GM23338 (cell line): ENCODE results near the gene TOP1. TPM values are rescaled to one million over a fixed set of nuclear protein-coding genes. Genes with fewer than 3 reads are reported as not detected.

Source experiments
- ATAC-seq: fragments of 200-7000 bp; cut with Tn5 transposase; 3 replicates; pipeline ENCODE4 v1.9.1; 2020
- DNase-seq: peaks from one replicate; pipeline ENCODE4 v3.0.0-alpha.2; 2015; ENCODE audit warnings: low spot score
- H2AFZ ChIP-seq: fragments of 200-600 bp; sonication (generic); 2 replicates; pipeline ENCODE4 v1.8.0; 2016; ENCODE audit warnings: antibody characterized with exemption, mild to moderate bottlenecking, moderate library complexity
- H3F3A ChIP-seq: fragments of 200-600 bp; sonication (generic); replicated peaks from 2 replicates; pipeline ENCODE4 v1.8.0; 2017; ENCODE audit warnings: antibody characterized with exemption, mixed run types, low read depth
- H3K27ac ChIP-seq: fragments of 200-600 bp; sonication (generic); 2 replicates; pipeline ENCODE4 v1.6.1; 2016; ENCODE audit warnings: low read depth
- H3K27me3 ChIP-seq: fragments of 200-600 bp; sonication (generic); 2 replicates; pipeline ENCODE4 v1.8.0; 2016; ENCODE audit warnings: mild to moderate bottlenecking, mixed run types, moderate library complexity; ENCODE audit not compliant: insufficient read depth
- H3K36me3 ChIP-seq: fragments of 200-600 bp; sonication (generic); 2 replicates; pipeline ENCODE4 v1.8.0; 2016; ENCODE audit warnings: mild to moderate bottlenecking; ENCODE audit not compliant: insufficient read depth
- H3K4me1 ChIP-seq: fragments of 200-600 bp; sonication (generic); 2 replicates; pipeline ENCODE4 v1.8.0; 2016; ENCODE audit warnings: mild to moderate bottlenecking, moderate library complexity; ENCODE audit not compliant: insufficient read depth
- H3K4me2 ChIP-seq: fragments of 200-600 bp; sonication (generic); 2 replicates; pipeline ENCODE4 v1.7.1; 2017; ENCODE audit warnings: mixed run types
- H3K4me3 ChIP-seq: fragments of 200-600 bp; sonication (generic); 2 replicates; pipeline ENCODE4 v1.6.1; 2016; ENCODE audit warnings: mixed run types
- H3K79me2 ChIP-seq: fragments of 200-600 bp; sonication (generic); replicated peaks from 2 replicates; pipeline ENCODE4 v1.8.0; 2017; ENCODE audit warnings: mild to moderate bottlenecking; ENCODE audit not compliant: insufficient read depth
- H3K9me2 ChIP-seq: fragments of 200-600 bp; sonication (generic); 2 replicates; pipeline ENCODE4 v1.8.0; 2017; ENCODE audit not compliant: insufficient read depth
- H4K20me1 ChIP-seq: fragments of 200-600 bp; sonication (generic); replicated peaks from 2 replicates; pipeline ENCODE4 v1.8.0; 2017; ENCODE audit warnings: mild to moderate bottlenecking; ENCODE audit not compliant: insufficient read depth
- H3K27ac Mint-ChIP-seq: 2 replicates; pipeline ENCODE4 v1.8.0; 2020; ENCODE audit warnings: inconsistent platforms, mild to moderate bottlenecking, moderate library complexity, mixed read lengths
- H3K27me3 Mint-ChIP-seq: 3 replicates; pipeline ENCODE4 v1.8.0; 2022; ENCODE audit warnings: low read depth, mild to moderate bottlenecking, moderate library complexity, mixed read lengths, inconsistent platforms; ENCODE audit not compliant: insufficient read depth, poor library complexity
- H3K36me3 Mint-ChIP-seq: 3 replicates; pipeline ENCODE4 v1.8.0; 2021; ENCODE audit warnings: low read depth, mild to moderate bottlenecking, inconsistent platforms, moderate library complexity, mixed read lengths
- H3K4me1 Mint-ChIP-seq: 3 replicates; pipeline ENCODE4 v1.8.0; 2020; ENCODE audit warnings: mild to moderate bottlenecking, inconsistent platforms, mixed read lengths
- H3K4me3 Mint-ChIP-seq: 3 replicates; pipeline ENCODE4 v1.8.0; 2021; ENCODE audit warnings: moderate library complexity, mild to moderate bottlenecking, inconsistent platforms, mixed read lengths
- H3K9me3 Mint-ChIP-seq: 3 replicates; pipeline ENCODE4 v1.8.0; 2020; ENCODE audit warnings: moderate library complexity, mild to moderate bottlenecking, inconsistent platforms, mixed read lengths
- CREB1 ChIP-seq: fragments of 250-450 bp; sonication (Bioruptor Pico); IDR thresholded peaks from 2 replicates; pipeline ENCODE4 v1.5.0; 2020; ENCODE audit warnings: low read depth, mild to moderate bottlenecking, moderate library complexity
- EZH2phosphoT487 ChIP-seq: fragments of 200-600 bp; sonication (generic); IDR thresholded peaks from one replicate; pipeline ENCODE4 v1.8.1; 2018; ENCODE audit warnings: antibody characterized with exemption; ENCODE audit not compliant: unreplicated experiment
- NANOG ChIP-seq: IDR thresholded peaks from 2 replicates; pipeline ENCODE4 v1.6.1; 2016; ENCODE audit warnings: antibody characterized with exemption, borderline replicate concordance
- POLR2AphosphoS5 ChIP-seq: IDR thresholded peaks from 2 replicates; pipeline ENCODE4 v1.6.1; 2016; ENCODE audit warnings: antibody characterized with exemption, low read depth
- REST ChIP-seq: IDR thresholded peaks from one replicate; pipeline ENCODE4 v1.6.1; 2018; ENCODE audit warnings: antibody characterized with exemption; ENCODE audit not compliant: unreplicated experiment
- STAT1 ChIP-seq: IDR thresholded peaks from one replicate; pipeline ENCODE4 v1.6.1; 2016; ENCODE audit warnings: antibody characterized with exemption; ENCODE audit not compliant: unreplicated experiment
- ZNF114 ChIP-seq: fragments of 250-450 bp; sonication (Bioruptor Pico); IDR thresholded peaks from 2 replicates; pipeline ENCODE4 v1.5.0; 2020; ENCODE audit warnings: mild to moderate bottlenecking, moderate library complexity
- polyA plus RNA-seq: library from polyadenylated mRNA; unstranded; fragments of >200 nt; fragmentation: Nextera tagmentation; extraction: Ambion mirVana; gene quantifications from 2 replicates; pipeline ENCODE4 v1.2.1, GENCODE V29; 2016
- total RNA-seq: library from RNA; depleted of rRNA; stranded (reverse); fragments of >200 nt; shearing (Covaris generic); gene quantifications from 2 replicates; pipeline ENCODE4 v1.2.3, GENCODE V29; 2014
- TF ChIP-seq, protein P1 (sequence below): IDR thresholded peaks from 2 replicates; pipeline ENCODE4 v1.6.1; 2016; ENCODE audit warnings: antibody characterized with exemption
- TF ChIP-seq, protein P2 (sequence below): fragments of 250-450 bp; sonication (Bioruptor Pico); IDR thresholded peaks from 2 replicates; pipeline ENCODE4 v1.5.0; 2020; ENCODE audit warnings: mild to moderate bottlenecking, moderate library complexity

The TOP1 gene
- total and polyA plus RNA-seq, 2 experiments from 2014 or later = 62.4 to 101 TPM

DNA sequence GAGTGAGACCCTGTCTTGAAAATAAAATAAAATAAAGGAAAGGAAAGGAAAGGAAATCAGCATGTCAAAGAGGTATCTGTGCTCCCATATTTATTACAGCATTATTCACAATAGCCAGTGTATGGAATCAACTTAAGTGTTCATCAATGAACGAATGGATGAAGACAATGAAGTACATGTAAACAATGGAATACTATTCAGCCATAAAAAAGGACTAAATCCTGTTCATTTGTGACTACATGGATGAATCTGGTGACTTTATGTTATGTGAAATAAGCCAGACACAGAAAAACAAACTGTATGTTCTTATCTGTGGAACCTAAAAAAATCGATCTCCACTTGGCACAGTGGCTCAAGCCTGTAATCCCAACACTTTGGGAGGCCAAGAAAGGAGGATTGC is 28.0 kb upstream of the TOP1 start:
- H3K4me1 Mint-ChIP-seq = peaks cover 17% of the 10 kb centered on the region
- H3K27me3 Mint-ChIP-seq = peaks cover 2% of the 10 kb centered on the region

DNA sequence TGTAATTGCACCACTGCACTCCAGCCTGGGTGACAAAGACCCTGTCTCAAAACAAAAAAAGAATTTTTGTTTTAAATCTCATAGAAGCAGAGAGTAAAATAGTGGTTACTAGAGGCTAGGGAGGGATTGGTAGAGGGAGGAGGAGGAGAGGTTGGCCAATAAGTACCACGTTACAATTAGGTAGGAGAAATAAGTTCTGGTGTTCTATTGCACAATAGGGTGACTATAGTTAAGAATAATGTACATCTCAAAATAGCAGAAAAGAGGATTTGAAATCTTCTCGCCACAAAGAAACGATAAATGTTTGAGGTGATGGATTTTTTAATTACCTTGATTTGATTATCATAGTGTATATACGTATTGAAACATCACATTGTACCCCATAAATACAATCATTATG is 27.1 kb upstream of the TOP1 start:
- TF ChIP-seq NANOG (no peak), POLR2AphosphoS5 (no peak), EZH2phosphoT487 (no peak), ZNF114 (CRISPR knock-in tag) (no peak), CREB1 (no peak), REST (no peak), STAT1 (no peak)
- TF ChIP-seq, protein P1, sequence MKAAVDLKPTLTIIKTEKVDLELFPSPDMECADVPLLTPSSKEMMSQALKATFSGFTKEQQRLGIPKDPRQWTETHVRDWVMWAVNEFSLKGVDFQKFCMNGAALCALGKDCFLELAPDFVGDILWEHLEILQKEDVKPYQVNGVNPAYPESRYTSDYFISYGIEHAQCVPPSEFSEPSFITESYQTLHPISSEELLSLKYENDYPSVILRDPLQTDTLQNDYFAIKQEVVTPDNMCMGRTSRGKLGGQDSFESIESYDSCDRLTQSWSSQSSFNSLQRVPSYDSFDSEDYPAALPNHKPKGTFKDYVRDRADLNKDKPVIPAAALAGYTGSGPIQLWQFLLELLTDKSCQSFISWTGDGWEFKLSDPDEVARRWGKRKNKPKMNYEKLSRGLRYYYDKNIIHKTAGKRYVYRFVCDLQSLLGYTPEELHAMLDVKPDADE = no peak
- TF ChIP-seq, protein P2, sequence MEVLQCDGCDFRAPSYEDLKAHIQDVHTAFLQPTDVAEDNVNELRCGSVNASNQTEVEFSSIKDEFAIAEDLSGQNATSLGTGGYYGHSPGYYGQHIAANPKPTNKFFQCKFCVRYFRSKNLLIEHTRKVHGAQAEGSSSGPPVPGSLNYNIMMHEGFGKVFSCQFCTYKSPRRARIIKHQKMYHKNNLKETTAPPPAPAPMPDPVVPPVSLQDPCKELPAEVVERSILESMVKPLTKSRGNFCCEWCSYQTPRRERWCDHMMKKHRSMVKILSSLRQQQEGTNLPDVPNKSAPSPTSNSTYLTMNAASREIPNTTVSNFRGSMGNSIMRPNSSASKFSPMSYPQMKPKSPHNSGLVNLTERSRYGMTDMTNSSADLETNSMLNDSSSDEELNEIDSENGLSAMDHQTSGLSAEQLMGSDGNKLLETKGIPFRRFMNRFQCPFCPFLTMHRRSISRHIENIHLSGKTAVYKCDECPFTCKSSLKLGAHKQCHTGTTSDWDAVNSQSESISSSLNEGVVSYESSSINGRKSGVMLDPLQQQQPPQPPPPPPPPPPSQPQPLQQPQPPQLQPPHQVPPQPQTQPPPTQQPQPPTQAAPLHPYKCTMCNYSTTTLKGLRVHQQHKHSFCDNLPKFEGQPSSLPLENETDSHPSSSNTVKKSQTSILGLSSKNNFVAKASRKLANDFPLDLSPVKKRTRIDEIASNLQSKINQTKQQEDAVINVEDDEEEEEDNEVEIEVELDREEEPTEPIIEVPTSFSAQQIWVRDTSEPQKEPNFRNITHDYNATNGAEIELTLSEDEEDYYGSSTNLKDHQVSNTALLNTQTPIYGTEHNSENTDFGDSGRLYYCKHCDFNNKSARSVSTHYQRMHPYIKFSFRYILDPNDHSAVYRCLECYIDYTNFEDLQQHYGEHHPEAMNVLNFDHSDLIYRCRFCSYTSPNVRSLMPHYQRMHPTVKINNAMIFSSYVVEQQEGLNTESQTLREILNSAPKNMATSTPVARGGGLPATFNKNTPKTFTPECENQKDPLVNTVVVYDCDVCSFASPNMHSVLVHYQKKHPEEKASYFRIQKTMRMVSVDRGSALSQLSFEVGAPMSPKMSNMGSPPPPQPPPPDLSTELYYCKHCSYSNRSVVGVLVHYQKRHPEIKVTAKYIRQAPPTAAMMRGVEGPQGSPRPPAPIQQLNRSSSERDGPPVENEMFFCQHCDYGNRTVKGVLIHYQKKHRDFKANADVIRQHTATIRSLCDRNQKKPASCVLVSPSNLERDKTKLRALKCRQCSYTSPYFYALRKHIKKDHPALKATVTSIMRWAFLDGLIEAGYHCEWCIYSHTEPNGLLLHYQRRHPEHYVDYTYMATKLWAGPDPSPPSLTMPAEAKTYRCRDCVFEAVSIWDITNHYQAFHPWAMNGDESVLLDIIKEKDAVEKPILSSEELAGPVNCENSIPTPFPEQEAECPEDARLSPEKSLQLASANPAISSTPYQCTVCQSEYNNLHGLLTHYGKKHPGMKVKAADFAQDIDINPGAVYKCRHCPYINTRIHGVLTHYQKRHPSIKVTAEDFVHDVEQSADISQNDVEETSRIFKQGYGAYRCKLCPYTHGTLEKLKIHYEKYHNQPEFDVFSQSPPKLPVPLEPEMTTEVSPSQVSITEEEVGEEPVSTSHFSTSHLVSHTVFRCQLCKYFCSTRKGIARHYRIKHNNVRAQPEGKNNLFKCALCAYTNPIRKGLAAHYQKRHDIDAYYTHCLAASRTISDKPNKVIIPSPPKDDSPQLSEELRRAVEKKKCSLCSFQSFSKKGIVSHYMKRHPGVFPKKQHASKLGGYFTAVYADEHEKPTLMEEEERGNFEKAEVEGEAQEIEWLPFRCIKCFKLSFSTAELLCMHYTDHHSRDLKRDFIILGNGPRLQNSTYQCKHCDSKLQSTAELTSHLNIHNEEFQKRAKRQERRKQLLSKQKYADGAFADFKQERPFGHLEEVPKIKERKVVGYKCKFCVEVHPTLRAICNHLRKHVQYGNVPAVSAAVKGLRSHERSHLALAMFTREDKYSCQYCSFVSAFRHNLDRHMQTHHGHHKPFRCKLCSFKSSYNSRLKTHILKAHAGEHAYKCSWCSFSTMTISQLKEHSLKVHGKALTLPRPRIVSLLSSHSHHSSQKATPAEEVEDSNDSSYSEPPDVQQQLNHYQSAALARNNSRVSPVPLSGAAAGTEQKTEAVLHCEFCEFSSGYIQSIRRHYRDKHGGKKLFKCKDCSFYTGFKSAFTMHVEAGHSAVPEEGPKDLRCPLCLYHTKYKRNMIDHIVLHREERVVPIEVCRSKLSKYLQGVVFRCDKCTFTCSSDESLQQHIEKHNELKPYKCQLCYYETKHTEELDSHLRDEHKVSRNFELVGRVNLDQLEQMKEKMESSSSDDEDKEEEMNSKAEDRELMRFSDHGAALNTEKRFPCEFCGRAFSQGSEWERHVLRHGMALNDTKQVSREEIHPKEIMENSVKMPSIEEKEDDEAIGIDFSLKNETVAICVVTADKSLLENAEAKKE (CRISPR knock-in tag) = no peak

More for the DNA sequence above, 28.0 kb upstream of the TOP1 start:
- Mint-ChIP-seq H3K36me3 (no peaks in the 10 kb centered on the region), H3K9me3 (peaks cover 4% of the 10 kb centered on the region), H3K4me3 (no peak overlapping the region), H3K27ac (no peak overlapping the region)
- Histone ChIP-seq H2AFZ (no peak overlapping the region), H3F3A (no peaks in the 10 kb centered on the region), H3K4me1 (peaks cover 11% of the 10 kb centered on the region), H3K79me2 (no peaks in the 10 kb centered on the region), H3K9me2 (0 out of 2 replicates have a peak, but pooled peaks cover 6% of the 10 kb centered on the region), H3K27me3 (no peaks in the 10 kb centered on the region), H3K27ac (no peak overlapping the region), H4K20me1 (no peaks in the 10 kb centered on the region), H3K36me3 (no peaks in the 10 kb centered on the region), H3K4me2 (no peak overlapping the region), H3K4me3 (no peak overlapping the region)
- no peak for TF ChIP-seq NANOG
- DNase-seq = no peak
- no peak for ATAC-seq

More for the DNA sequence above, 27.1 kb upstream of the TOP1 start:
- Histone ChIP-seq H3K9me2 (0 out of 2 replicates have a peak, but pooled peaks cover 6% of the 10 kb centered on the region), H3K79me2 (no peaks in the 10 kb centered on the region), H2AFZ (no peak overlapping the region), H3F3A (no peaks in the 10 kb centered on the region), H3K4me1 (peaks cover 11% of the 10 kb centered on the region), H3K4me2 (no peak overlapping the region), H3K36me3 (no peaks in the 10 kb centered on the region), H3K4me3 (no peak overlapping the region), H3K27me3 (no peaks in the 10 kb centered on the region), H3K27ac (no peak overlapping the region), H4K20me1 (no peaks in the 10 kb centered on the region)
- H3K27me3 Mint-ChIP-seq = peaks cover 2% of the 10 kb centered on the region
- peaks cover 11% of the 10 kb centered on the region for H3K9me3 Mint-ChIP-seq
- peaks cover 16% of the 10 kb centered on the region for H3K4me1 Mint-ChIP-seq
- H3K36me3 Mint-ChIP-seq = no peaks in the 10 kb centered on the region; the same call in 2 of the 3 replicates
- DNase-seq = no peak
- no peak overlapping the region for H3K27ac Mint-ChIP-seq
- no peak for ATAC-seq
- H3K4me3 Mint-ChIP-seq = no peak overlapping the region
